ENCODE data around the gene GATA3. TPM values are rescaled to one million over a fixed set of nuclear protein-coding genes. Genes with fewer than 3 reads are reported as not detected.
"Not testable (repeated sequence)": the region's sequence is repeated elsewhere in the genome, so short reads cannot be mapped to it uniquely, and the experiment has no call there.

The GATA3 gene
- total and polyA plus RNA-seq, 2 experiments from 2014 or later: 0.23 TPM; not detected in 1

GRCh38 chr10:8031211-8031610 lies 23.3 kb upstream of the GATA3 start:
- H3K4me3 ChIP-seq; DNase-seq (ENCODE audit: low spot score); H3K36me3 ChIP-seq (ENCODE audit: insufficient read depth); H3K9me3 Mint-ChIP-seq; H3K27ac ChIP-seq (ENCODE audit: low read depth); H3K4me2 ChIP-seq; ATAC-seq; H3K9me2 ChIP-seq (ENCODE audit: insufficient read depth); H2AFZ ChIP-seq; H3K36me3 Mint-ChIP-seq (ENCODE audit: low read depth); H3K79me2 ChIP-seq (replicated peaks; ENCODE audit: insufficient read depth); H4K20me1 ChIP-seq (replicated peaks; ENCODE audit: insufficient read depth); H3K4me3 Mint-ChIP-seq; H3F3A ChIP-seq (replicated peaks; ENCODE audit: low read depth); H3K27ac Mint-ChIP-seq: not testable (repeated sequence)
- H3K27me3 Mint-ChIP-seq (ENCODE audit: insufficient read depth, low read depth, poor library complexity): peaks cover 47% of the 10 kb centered on the region
- peaks cover 13% of the 10 kb centered on the region for H3K4me1 Mint-ChIP-seq
- Histone ChIP-seq H3K27me3 (ENCODE audit: insufficient read depth) (peaks cover 60% of the 10 kb centered on the region), H3K4me1 (ENCODE audit: insufficient read depth) (peaks cover 11% of the 10 kb centered on the region)

- H3F3A ChIP-seq (replicated peaks; ENCODE audit: low read depth): no peaks in the 10 kb centered on the region
- ATAC-seq (no peak), DNase-seq (ENCODE audit: low spot score) (no peak)
- H3K36me3 Mint-ChIP-seq (ENCODE audit: low read depth): no peaks in the 10 kb centered on the region
- no peak overlapping the region for H3K27ac ChIP-seq (ENCODE audit: low read depth)
- no peak overlapping the region for H2AFZ ChIP-seq
- no peak overlapping the region for H3K4me3 ChIP-seq
- H3K27me3 Mint-ChIP-seq (ENCODE audit: insufficient read depth, low read depth, poor library complexity): peaks cover 60% of the 10 kb centered on the region
- no peaks in the 10 kb centered on the region for H3K79me2 ChIP-seq (replicated peaks; ENCODE audit: insufficient read depth)
- no peaks in the 10 kb centered on the region for H3K9me2 ChIP-seq (ENCODE audit: insufficient read depth)
- peaks cover 9% of the 10 kb centered on the region for H4K20me1 ChIP-seq (replicated peaks; ENCODE audit: insufficient read depth)
- H3K4me3 Mint-ChIP-seq: no peak overlapping the region
- no peak overlapping the region for H3K27ac Mint-ChIP-seq
- peaks cover 23% of the 10 kb centered on the region for H3K4me1 ChIP-seq (ENCODE audit: insufficient read depth)
- H3K4me2 ChIP-seq: no peak overlapping the region
- peaks cover 73% of the 10 kb centered on the region for H3K27me3 ChIP-seq (ENCODE audit: insufficient read depth)
- no peaks in the 10 kb centered on the region for H3K36me3 ChIP-seq (ENCODE audit: insufficient read depth)
- no peaks in the 10 kb centered on the region; the same call in 2 of the 3 replicates for H3K9me3 Mint-ChIP-seq
- peaks cover 16% of the 10 kb centered on the region for H3K4me1 Mint-ChIP-seq
- TF ChIP-seq ETS1 (IDR thresholded peaks at IDR 0.05) (no peak), EZH2 (IDR thresholded peaks at IDR 0.05; ENCODE audit: low read depth, unreplicated experiment) (no peak), ZNF114 (CRISPR knock-in tag; IDR thresholded peaks at IDR 0.05) (no peak), EZH2phosphoT487 (IDR thresholded peaks at IDR 0.05; ENCODE audit: unreplicated experiment) (no peak), NANOG (IDR thresholded peaks at IDR 0.05; ENCODE audit: borderline replicate concordance) (no peak), JUNB (IDR thresholded peaks at IDR 0.05; ENCODE audit: unreplicated experiment) (no peak), ZNF462 (CRISPR knock-in tag; IDR thresholded peaks at IDR 0.05) (no peak), POLR2AphosphoS5 (IDR thresholded peaks at IDR 0.05; ENCODE audit: low read depth) (no peak)
- TF ChIP-seq, protein P1, sequence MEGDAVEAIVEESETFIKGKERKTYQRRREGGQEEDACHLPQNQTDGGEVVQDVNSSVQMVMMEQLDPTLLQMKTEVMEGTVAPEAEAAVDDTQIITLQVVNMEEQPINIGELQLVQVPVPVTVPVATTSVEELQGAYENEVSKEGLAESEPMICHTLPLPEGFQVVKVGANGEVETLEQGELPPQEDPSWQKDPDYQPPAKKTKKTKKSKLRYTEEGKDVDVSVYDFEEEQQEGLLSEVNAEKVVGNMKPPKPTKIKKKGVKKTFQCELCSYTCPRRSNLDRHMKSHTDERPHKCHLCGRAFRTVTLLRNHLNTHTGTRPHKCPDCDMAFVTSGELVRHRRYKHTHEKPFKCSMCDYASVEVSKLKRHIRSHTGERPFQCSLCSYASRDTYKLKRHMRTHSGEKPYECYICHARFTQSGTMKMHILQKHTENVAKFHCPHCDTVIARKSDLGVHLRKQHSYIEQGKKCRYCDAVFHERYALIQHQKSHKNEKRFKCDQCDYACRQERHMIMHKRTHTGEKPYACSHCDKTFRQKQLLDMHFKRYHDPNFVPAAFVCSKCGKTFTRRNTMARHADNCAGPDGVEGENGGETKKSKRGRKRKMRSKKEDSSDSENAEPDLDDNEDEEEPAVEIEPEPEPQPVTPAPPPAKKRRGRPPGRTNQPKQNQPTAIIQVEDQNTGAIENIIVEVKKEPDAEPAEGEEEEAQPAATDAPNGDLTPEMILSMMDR (conservative IDR thresholded peaks at IDR 0.05; ENCODE audit: low read depth in 2 of 2): no peak
- TF ChIP-seq, protein P2, sequence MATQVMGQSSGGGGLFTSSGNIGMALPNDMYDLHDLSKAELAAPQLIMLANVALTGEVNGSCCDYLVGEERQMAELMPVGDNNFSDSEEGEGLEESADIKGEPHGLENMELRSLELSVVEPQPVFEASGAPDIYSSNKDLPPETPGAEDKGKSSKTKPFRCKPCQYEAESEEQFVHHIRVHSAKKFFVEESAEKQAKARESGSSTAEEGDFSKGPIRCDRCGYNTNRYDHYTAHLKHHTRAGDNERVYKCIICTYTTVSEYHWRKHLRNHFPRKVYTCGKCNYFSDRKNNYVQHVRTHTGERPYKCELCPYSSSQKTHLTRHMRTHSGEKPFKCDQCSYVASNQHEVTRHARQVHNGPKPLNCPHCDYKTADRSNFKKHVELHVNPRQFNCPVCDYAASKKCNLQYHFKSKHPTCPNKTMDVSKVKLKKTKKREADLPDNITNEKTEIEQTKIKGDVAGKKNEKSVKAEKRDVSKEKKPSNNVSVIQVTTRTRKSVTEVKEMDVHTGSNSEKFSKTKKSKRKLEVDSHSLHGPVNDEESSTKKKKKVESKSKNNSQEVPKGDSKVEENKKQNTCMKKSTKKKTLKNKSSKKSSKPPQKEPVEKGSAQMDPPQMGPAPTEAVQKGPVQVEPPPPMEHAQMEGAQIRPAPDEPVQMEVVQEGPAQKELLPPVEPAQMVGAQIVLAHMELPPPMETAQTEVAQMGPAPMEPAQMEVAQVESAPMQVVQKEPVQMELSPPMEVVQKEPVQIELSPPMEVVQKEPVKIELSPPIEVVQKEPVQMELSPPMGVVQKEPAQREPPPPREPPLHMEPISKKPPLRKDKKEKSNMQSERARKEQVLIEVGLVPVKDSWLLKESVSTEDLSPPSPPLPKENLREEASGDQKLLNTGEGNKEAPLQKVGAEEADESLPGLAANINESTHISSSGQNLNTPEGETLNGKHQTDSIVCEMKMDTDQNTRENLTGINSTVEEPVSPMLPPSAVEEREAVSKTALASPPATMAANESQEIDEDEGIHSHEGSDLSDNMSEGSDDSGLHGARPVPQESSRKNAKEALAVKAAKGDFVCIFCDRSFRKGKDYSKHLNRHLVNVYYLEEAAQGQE (IDR thresholded peaks at IDR 0.05; ENCODE audit: unreplicated experiment): no peak
Measured at GRCh38 chr10:8032558-8032957, 21.9 kb upstream of the GATA3 start.

All from GM23338 (cell line).